Stimulated activated CD8-positive, alpha-beta memory T cell treated with anti-CD3 and anti-CD28 coated beads, Interleukin-4, amount 100 ng/mL, for 48 hours (primary cell): Measurements from ENCODE around the gene BACH2.
"Not testable (repeated sequence)": the region's sequence is repeated elsewhere in the genome, so short reads cannot be mapped to it uniquely, and the experiment has no call there.

Source experiments
- DNase-seq: peaks from one replicate; pipeline ENCODE4 v3.0.0-alpha.2; 2020

Gene BACH2

DNA sequence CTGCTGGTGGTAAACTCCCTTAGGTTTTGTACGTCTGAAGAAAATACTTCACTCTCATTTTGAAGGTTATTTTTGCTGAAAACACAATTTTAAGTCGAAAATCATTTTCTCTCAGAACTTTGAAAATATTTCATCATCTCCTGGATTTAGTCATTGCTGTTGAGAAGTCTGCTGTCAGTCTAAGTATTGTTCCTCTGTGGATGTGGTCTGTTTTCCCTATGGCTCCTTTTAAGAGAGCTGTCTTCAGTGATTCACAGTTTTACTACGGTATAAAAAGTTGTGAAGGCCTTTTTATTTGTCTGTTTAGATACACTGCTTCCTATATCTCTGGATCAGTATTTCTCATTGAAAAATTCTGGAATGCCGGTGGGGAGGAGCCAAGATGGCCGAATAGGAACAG lies 243.0 kb downstream of the BACH2 start:
- DNase-seq = no peak

GRCh38 chr6:90049295-90049694 lies 247.3 kb downstream of the BACH2 start:
- no peak for DNase-seq

DNA sequence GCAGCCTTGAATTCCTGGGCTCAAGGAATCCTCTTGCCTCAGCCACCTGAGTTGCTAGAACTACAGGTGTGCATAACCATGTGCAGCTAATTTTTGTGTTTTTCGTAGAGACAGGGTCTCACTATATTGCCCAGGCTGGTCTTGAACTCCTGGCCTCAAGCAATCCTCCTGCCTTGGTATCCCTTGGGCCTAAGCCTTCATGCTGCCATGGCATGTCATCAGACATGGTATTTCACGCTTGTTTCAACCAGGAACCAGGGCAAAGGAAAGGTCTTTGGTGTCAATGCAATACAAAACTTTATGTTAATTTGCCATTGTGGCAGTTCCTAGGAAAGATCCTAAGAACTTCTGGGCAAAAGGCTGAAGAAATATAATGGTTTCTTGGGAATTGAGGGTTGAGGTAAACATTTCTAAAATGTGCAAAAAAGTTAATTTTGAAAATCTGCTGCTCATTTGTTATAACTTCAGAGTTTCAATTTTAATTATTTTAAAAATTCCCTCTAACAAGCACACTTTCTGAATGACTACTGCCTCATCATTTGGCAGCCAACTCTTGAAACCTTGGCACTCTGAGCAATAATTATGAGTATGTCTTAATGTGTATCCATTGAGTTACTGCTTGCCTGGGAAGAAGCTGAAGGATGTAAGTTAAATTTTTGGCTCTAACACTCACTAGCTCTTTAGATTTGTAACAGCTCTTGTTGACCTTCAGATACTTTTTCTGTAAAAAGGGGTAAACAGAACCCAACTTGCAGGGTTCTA lies 248.3 kb downstream of the BACH2 start:
- no peak for DNase-seq

GRCh38 chr6:90045535-90045934 lies 251.1 kb downstream of the BACH2 start:
- DNase-seq = no peak

DNA sequence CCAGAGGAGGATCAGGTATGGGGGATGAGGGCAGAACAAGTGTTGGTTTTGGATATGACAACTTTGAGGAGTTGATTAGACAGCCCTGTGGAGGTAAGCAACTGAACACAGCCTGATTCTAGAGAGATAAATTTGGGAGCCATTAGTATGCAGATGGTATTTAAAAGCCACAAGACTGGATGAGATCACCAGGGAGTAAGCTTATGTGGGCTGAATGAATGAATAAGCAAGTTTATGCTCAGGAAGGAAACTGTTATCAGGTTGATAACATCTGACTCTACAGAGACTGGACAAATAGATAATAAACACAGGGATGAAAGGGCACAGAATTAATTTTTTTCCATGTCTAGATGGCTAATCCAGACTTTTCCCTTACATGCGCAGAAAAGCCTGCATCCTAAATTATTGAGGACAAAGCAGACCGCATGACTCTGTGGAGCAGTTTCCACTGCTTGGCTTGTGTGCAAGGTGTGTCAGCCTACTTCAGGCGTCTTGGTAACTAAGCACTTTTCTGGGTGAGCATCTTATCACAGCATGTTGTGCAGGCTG lies 251.7 kb downstream of the BACH2 start:
- no peak for DNase-seq

DNA sequence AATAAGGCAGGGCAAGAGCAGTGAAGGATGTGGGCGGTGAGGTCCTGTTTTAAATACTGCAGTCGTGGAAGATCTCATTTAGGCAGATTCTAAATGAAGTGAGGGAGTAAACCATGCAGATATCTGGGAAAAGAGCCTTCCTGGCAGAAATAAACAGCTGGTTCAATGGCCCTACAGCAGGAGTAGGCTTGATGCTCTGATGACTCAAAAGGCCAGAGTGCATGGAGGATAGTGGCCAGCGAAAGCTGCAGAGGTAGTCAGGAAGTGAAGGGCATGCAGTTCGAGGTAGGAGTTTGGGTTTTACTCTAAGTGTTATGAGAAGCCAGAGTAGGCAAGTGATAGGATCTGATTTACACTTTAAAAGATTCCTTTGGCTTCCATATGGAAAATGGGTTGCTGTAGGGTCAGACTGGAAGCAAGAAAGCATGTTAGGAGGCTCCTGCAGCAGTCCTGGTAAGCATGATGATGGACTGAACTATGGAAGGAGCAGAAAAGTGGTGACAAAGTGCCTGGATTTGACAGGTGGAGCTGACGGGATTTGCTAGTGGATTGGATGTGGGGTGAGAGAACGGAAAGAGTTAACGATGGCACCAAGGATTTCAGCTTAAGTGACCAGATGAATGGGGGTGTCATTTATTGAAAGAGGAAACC lies 252.3 kb downstream of the BACH2 start:
- no peak for DNase-seq

DNA sequence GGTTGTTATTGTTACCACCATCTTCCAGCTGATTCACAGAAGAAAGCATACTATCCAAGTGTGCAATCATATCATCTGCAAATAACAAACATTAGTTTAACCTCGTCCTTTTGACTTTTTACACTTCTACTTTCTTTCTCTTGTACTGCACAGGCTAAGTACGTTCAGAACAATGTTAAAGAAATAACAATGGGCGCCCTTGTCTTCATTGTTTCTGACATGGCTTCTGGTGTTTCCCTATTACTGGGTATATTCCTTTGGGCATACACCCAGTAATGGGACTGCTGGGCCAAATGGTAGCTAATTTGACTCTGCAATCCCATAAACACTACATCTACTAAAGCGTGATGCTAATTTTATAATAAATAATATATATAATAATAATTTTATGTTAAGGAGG lies 255.7 kb downstream of the BACH2 start:
- DNase-seq = no peak

- no peak for DNase-seq
Measured at GRCh38 chr6:90039911-90040310, 256.7 kb downstream of the BACH2 start.

- no peak for DNase-seq
Measured at GRCh38 chr6:90038961-90039653, 257.5 kb downstream of the BACH2 start.

- no peak for DNase-seq
Measured at GRCh38 chr6:90036963-90037362, 259.7 kb downstream of the BACH2 start.

GRCh38 chr6:90035047-90035723 lies 261.5 kb downstream of the BACH2 start:
- DNase-seq = no peak

DNA sequence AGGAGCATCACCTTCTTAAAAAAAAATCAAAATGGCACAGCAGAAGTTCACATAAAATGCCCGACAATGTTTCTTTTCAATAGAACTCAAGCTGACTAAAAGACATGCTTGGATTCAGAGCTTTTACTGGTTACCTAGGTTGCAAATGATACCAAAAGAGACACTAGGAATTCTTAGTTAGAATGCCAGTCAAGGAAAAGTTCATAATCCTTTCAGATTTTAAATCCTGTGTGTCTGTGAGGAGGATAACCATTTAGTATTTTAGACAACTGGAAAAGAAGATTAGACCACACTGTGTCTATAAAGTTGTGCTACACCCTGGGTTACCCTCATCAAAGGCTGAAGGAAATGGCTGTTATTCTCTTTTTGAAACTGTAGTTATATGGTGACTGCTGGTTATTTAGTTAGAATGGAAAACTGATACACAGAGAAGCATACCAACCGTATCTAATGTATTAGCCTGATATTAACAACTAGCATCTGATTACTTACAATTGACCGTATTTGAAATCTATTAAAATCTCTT lies 262.8 kb downstream of the BACH2 start:
- DNase-seq = no peak

DNA sequence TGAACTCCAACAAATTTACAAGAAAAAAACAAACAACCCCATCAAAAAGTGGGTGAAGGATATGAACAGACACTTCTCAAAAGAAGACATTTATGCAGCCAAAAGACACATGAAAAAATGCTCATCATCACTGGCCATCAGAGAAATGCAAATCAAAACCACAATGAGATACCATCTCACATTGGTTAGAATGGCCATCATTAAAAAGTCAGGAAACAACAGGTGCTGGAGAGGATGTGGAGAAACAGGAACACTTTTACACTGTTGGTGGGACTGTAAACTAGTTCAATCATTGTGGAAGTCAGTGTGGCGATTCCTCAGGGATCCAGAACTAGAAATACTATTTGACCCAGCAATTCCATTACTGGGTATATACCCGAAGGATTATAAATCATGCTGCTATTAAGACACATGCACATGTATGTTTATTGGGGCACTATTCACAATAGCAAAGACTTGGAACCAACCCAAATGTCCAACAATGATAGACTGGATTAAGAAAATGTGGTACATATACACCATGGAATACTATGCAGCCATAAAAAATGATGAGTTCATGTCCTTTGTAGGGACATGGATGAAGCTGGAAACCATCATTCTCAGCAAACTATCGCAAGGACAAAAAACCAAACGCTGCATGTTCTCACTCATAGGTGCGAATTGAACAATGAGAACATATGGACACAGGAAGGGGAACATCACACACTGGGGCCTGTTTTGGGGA lies 264.0 kb downstream of the BACH2 start:
- not testable (repeated sequence) for DNase-seq

DNA sequence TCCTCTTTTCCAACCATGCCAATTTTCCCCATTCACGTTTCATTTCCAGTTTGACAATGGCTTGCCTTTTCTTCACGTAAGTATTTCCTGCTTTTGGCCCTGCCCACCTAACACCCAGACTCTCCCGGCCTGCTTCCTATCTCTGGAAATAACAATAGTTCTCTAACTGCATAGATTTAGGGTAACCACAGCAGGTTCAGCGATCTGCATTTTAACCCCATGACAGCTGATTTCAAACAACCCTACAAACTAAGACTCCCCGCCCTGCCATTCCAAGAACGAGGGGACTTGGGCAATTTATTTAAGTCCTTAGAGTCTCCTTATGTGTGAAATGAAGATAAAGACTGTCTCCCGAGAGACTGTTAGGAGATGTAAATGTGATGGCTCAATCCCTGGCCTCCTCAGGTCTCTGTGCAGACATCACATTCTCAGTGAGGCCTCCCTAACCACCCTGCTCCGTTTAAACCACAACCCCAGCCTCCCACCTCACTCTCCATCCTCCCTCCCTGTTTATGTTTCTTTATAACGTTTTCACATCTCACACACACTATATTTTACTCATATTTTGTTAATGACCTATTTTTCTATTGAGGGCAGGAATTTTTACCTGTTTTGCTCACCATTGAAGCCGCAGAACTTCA lies 267.5 kb downstream of the BACH2 start:
- DNase-seq = no peak

DNA sequence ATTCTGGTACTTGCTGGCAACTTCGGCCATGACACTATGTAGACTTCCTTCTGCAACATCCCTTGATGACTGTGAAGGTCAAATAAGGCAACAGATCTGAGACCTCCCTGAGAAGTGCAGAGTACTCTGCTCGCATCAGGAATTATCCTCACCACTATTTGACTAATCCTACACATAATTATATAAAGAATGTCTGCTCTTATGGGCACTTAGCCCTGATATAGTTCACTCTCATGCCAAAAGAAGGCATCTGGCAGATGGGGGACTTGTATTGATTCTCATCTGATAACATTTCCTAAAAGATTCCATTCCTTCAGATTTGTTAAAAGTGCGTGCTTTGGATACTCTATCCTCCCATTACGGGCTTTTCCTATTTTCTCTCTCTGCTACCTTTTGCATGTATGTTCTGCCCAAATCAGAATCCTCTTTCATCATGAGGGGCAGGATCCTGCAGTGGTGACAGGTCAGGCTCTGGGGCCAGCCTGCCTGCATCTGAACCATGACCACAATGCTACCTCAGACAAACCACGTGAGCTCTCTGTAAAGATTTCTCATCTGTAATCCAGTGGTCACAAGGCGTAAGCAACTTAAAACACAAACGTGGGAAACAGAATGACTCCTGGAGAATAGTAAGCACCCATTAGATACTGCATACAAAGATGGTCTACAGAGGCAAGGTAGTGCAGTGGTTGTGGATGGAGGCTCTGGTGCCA lies 268.4 kb downstream of the BACH2 start:
- DNase-seq = no peak

DNA sequence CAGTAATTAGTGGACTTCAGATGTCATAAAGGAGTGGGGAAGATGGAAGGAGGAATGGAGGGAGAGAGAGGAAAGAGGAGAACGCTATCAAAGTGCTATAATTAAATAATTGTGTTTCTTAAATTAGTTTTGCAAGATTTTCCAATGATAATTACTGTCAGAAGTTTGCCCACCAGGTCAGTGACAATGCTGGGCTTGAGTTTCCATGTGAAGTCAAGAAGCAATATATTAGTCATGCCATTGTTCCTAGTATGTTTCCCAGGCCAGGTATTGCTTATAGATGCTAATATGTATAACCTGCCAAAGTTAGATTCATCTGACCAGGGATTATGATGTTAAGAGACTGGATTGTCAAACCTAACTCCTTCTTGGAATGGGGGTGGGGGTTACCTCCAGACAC lies 270.4 kb downstream of the BACH2 start:
- no peak for DNase-seq

DNA sequence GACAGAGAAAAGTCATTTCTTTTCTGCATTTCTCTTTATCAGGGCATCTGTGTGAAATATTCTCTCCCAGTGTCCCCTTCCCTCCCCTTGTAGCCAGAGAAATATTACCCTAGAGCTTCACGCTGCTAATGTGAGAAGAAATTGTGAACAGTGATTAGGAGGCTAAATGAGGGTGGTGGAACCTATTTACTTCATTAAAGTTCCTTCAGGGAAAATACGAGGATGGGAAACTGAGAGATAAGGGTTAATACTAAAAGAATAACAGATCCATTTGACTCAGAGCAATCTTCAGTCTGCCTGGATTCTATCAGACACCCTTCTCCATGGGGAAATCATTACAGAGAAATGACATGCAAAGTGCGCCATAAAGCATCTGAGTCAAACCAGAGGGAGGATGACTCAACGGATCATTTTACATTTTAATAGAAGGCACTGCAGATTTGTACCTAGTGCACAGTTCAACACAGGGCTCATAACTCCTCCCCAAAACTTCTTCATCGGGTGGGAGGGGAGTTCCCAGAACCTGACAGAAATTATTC lies 271.1 kb downstream of the BACH2 start:
- DNase-seq = peak; percentile 65

DNA sequence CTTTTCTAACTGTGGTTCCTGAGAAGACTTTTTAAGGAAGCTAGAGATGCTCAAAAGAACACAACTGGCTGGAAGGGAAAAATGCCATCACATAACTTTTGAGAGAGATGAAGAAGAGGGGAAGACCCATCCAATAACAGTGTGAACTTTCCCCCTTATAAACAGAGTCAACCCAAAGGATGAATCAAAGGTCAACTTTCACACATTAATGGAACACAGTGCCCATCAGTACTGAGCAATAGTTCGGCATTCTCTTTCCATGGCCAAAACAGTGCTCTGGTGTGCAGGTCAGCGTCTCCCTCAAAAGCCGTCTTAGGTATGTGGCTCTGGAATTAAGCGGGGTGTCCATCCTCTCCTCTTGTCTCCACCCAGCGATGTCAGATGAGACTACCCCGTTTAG lies 272.0 kb downstream of the BACH2 start:
- DNase-seq = no peak

- no peak for DNase-seq
Measured at GRCh38 chr6:90021711-90022110, 274.9 kb downstream of the BACH2 start.

- DNase-seq = no peak
Measured at GRCh38 chr6:90020746-90021145, 275.9 kb downstream of the BACH2 start.

- no peak for DNase-seq
Measured at GRCh38 chr6:90019216-90019615, 277.4 kb downstream of the BACH2 start.
